Measurements from ENCODE around the gene TEX51. TPM values are rescaled to one million over a fixed set of nuclear protein-coding genes. Genes with fewer than 3 reads are reported as not detected.

Gene TEX51
- total RNA-seq, 1 experiment from 2014 or later: not detected

DNA sequence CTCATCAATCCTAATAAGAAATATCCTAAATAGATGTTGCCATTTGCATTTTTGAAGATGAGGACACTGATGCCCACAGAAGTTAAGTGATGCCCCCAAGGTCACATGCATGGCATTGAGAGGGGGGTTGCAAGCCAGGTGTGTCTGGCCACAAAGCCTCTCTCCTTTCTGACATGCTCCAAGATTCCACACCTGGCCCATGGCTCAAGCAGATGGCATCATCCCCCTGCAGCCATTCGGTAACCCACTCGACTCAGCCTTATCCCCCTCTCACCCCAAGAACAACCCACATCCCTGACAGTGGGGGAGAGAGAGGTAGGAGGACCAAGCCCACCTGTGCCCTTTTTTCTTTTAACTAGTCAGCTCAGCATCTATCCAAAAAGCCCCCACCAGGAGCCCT is 16.5 kb upstream of the TEX51 start (continued):
- no peak for TF ChIP-seq SIN3A (IDR thresholded peaks at IDR 0.05; ENCODE audit: low read depth)

GRCh38 chr2:126882736-126883665 is 15.7 kb upstream of the TEX51 start:
- no peaks in the 10 kb centered on the region for H3K9me2 ChIP-seq (ENCODE audit: insufficient read depth)
- ATAC-seq (no peak), DNase-seq (ENCODE audit: low read depth, low spot score) (no peak)
- H3K9me3 ChIP-seq (ENCODE audit: control insufficient read depth in 1 of 2, insufficient read depth in 1 of 2, low read depth in 1 of 2, low read length in 2 of 2): no peaks in the 10 kb centered on the region; a peak in 1 of 4 replicates
- no peak overlapping the region for H3K27ac ChIP-seq (ENCODE audit: low read depth, low read length)
- no peaks in the 10 kb centered on the region for H4K20me1 ChIP-seq (ENCODE audit: insufficient read depth)
- no peak overlapping the region for H3K4me2 ChIP-seq (ENCODE audit: low read length)
- TF ChIP-seq ATF3 (IDR thresholded peaks at IDR 0.05) (no peak), POLR2AphosphoS5 (IDR thresholded peaks at IDR 0.05; ENCODE audit: low read depth, low read length) (no peak), EZH2phosphoT487 (IDR thresholded peaks at IDR 0.05; ENCODE audit: borderline replicate concordance) (no peak), JUND (IDR thresholded peaks at IDR 0.05) (no peak), FOSL1 (IDR thresholded peaks at IDR 0.05; ENCODE audit: low read depth) (no peak), SRF (IDR thresholded peaks at IDR 0.05; ENCODE audit: low read depth) (no peak), ELF1 (IDR thresholded peaks at IDR 0.05; ENCODE audit: borderline replicate concordance, low read depth) (no peak), YY1 (IDR thresholded peaks at IDR 0.05; ENCODE audit: extremely low read depth, insufficient replicate concordance, low read depth, low read length) (no peak), ZNF274 (IDR thresholded peaks at IDR 0.05; ENCODE audit: low read depth, low read length) (no peak), POLR2A (IDR thresholded peaks at IDR 0.05; ENCODE audit: borderline replicate concordance, extremely low read depth, insufficient read depth, insufficient read length) (no peak), TCF7L2 (IDR thresholded peaks at IDR 0.05; ENCODE audit: borderline replicate concordance, extremely low read depth, insufficient read depth, insufficient read length) (no peak), CEBPB (IDR thresholded peaks at IDR 0.05; ENCODE audit: low read depth) (no peak), EGR1 (IDR thresholded peaks at IDR 0.05; ENCODE audit: low read depth) (no peak), EZH2 (IDR thresholded peaks at IDR 0.05) (no peak), CBX3 (IDR thresholded peaks at IDR 0.05; ENCODE audit: low read depth) (no peak), ZFX (IDR thresholded peaks at IDR 0.05) (no peak)
- no peak overlapping the region for H3K4me3 ChIP-seq (replicated peaks in 1 of 2; ENCODE audit: low read depth in 1 of 2, low read length in 2 of 2)
- no peaks in the 10 kb centered on the region for H3K79me2 ChIP-seq (ENCODE audit: insufficient read depth, low read length)
- CTCF ChIA-PET: no interaction called here
- H3K9ac ChIP-seq (ENCODE audit: low read length): no peak overlapping the region
- POLR2A ChIA-PET: no interaction called here
- peaks cover 0 to 13% of the 10 kb centered on the region in 2 experiments; a peak in 3 of 4 replicates for H3K4me1 ChIP-seq (ENCODE audit: control insufficient read depth in 1 of 2, insufficient read depth in 2 of 2, low read length in 2 of 2)
- no peaks in the 10 kb centered on the region for H3K36me3 ChIP-seq (ENCODE audit: control insufficient read depth in 1 of 2, insufficient read depth in 2 of 2, low read length in 2 of 2)
- intact Hi-C loops (cut with micrococcal nuclease): no loop called here
- no peak overlapping the region for H2AFZ ChIP-seq (ENCODE audit: low read depth, low read length, poor library complexity, severe bottlenecking)
- RAD21 ChIA-PET (ENCODE audit: low non-redundant PET in 1 of 2, low total read pairs in 2 of 2, uncharacterized antibody in 2 of 2, unreplicated experiment in 2 of 2): no interaction called here
- BruUV-seq (replicated peaks): no TSS peak
- H3K27me3 ChIP-seq (ENCODE audit: insufficient read depth, low read length): no peaks in the 10 kb centered on the region; the same call in 1 of the 2 replicates

Data from HCT116 (cell line).